Activated T-helper 1 cell treated with Interleukin-2 at 50 U/mL for 16 hours (primary cell): Measurements from ENCODE around the gene SERTM2.

Experiments used
- DNase-seq: peaks from one replicate; pipeline ENCODE4 v3.0.0-alpha.2; 2020; ENCODE audit warnings: low read depth

The SERTM2 gene

GRCh38 chrX:111560801-111561200 lies 49.4 kb downstream of the SERTM2 start:
- DNase-seq, result no peak

GRCh38 chrX:111561851-111562250 lies 50.4 kb downstream of the SERTM2 start:
- no peak for DNase-seq

DNA sequence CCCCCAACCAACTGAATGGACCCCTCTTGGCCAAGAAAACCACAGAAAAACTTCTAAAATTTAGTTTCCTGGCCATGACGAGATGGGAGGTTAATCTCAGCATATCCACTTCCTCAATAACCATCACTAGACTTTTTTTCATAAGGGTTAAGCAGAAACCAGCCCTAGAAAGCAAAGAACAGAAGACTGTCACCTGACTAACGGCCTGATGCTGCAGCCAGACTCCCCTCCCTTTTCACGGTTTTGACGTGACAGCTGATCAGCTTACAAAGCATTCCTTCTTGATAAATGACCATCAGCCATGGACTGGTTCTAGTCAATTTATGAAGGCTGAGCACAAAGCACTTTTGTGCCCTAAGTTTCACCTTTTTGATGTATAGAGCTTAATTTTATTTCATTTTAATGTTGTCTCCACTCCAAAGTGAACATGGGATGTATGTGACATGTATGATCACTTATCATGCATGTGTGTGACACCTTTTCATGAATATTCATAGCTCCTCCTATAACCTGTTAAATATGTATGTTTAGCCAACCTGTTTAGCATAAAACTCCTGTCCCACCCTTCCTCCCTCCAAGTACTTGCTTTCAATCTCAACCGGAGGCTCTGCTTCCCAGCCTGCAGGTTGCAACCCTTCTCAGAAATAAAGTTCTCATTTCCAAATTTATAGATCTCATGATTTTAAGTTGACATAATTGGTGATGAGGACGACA lies 56.3 kb downstream of the SERTM2 start:
- no peak for DNase-seq

- no peak for DNase-seq
Measured at GRCh38 chrX:111568354-111568753, 56.9 kb downstream of the SERTM2 start.

- no peak for DNase-seq
Measured at GRCh38 chrX:111568817-111569216, 57.4 kb downstream of the SERTM2 start.
